ENCODE data around the gene AMN.

Gene AMN

GRCh38 chr14:102971836-102972606, 49.6 kb downstream of the AMN start:
- Histone ChIP-seq H3K4me1 (ENCODE audit: low read length) (no peaks in the 10 kb centered on the region), H3K9me2 (replicated peaks; ENCODE audit: insufficient read depth, low read length) (no peaks in the 10 kb centered on the region), H2AFZ (ENCODE audit: low read length) (no peak overlapping the region), H3K27me3 (replicated peaks; ENCODE audit: insufficient read depth, low read length) (no peaks in the 10 kb centered on the region), H3K9ac (ENCODE audit: low read length) (no peak overlapping the region), H3K9me3 (replicated peaks; ENCODE audit: insufficient read depth, low read length) (no peaks in the 10 kb centered on the region), H3K4me3 (ENCODE audit: low read length) (no peak overlapping the region), H3F3A (ENCODE audit: insufficient read depth, low read length) (no peaks in the 10 kb centered on the region), H3K27ac (ENCODE audit: low read length) (no peak overlapping the region), H3K36me3 (replicated peaks; ENCODE audit: insufficient read depth, low read length) (no peaks in the 10 kb centered on the region), H3K79me2 (ENCODE audit: low read length) (no peaks in the 10 kb centered on the region), H4K20me1 (ENCODE audit: insufficient read depth, low read length) (no peaks in the 10 kb centered on the region), H3K4me2 (ENCODE audit: low read depth, low read length) (no peak overlapping the region)
- DNase-seq: no peak
- TF ChIP-seq CTCF (IDR thresholded peaks at IDR 0.05; ENCODE audit: low read length) (no peak), EZH2phosphoT487 (IDR thresholded peaks at IDR 0.05; ENCODE audit: low read length) (no peak), EZH2 (optimal IDR thresholded peaks at IDR 0.05; ENCODE audit: low read depth, low read length) (no peak)

- Histone ChIP-seq H3K36me3 (replicated peaks; ENCODE audit: insufficient read depth, low read length) (no peaks in the 10 kb centered on the region), H3K9ac (ENCODE audit: low read length) (no peak overlapping the region), H3K4me2 (ENCODE audit: low read depth, low read length) (no peak overlapping the region), H3K9me3 (replicated peaks; ENCODE audit: insufficient read depth, low read length) (no peaks in the 10 kb centered on the region), H3F3A (ENCODE audit: insufficient read depth, low read length) (no peaks in the 10 kb centered on the region), H3K79me2 (ENCODE audit: low read length) (no peaks in the 10 kb centered on the region), H3K27me3 (replicated peaks; ENCODE audit: insufficient read depth, low read length) (no peaks in the 10 kb centered on the region), H4K20me1 (ENCODE audit: insufficient read depth, low read length) (no peaks in the 10 kb centered on the region), H3K4me1 (ENCODE audit: low read length) (no peaks in the 10 kb centered on the region), H3K9me2 (replicated peaks; ENCODE audit: insufficient read depth, low read length) (no peaks in the 10 kb centered on the region), H3K27ac (ENCODE audit: low read length) (no peak overlapping the region), H3K4me3 (ENCODE audit: low read length) (no peak overlapping the region), H2AFZ (ENCODE audit: low read length) (no peak overlapping the region)
- DNase-seq: no peak
- no peak for TF ChIP-seq CTCF (IDR thresholded peaks at IDR 0.05; ENCODE audit: low read length)
- TF ChIP-seq EZH2phosphoT487 (IDR thresholded peaks at IDR 0.05; ENCODE audit: low read length): no peak
- no peak for TF ChIP-seq EZH2 (optimal IDR thresholded peaks at IDR 0.05; ENCODE audit: low read depth, low read length)
These were observed 51.3 kb downstream of the AMN start for GRCh38 chr14:102973706-102974285.

GRCh38 chr14:102975662-102976061, 53.2 kb downstream of the AMN start:
- TF ChIP-seq EZH2phosphoT487 (IDR thresholded peaks at IDR 0.05; ENCODE audit: low read length) (no peak), CTCF (IDR thresholded peaks at IDR 0.05; ENCODE audit: low read length) (no peak), EZH2 (optimal IDR thresholded peaks at IDR 0.05; ENCODE audit: low read depth, low read length) (no peak)
- no peaks in the 10 kb centered on the region for H3K9me3 ChIP-seq (replicated peaks; ENCODE audit: insufficient read depth, low read length)
- no peak overlapping the region for H2AFZ ChIP-seq (ENCODE audit: low read length)
- no peaks in the 10 kb centered on the region for H3K4me1 ChIP-seq (ENCODE audit: low read length)
- H3K27ac ChIP-seq (ENCODE audit: low read length): no peak overlapping the region
- H3K9me2 ChIP-seq (replicated peaks; ENCODE audit: insufficient read depth, low read length): no peaks in the 10 kb centered on the region
- no peak overlapping the region for H3K9ac ChIP-seq (ENCODE audit: low read length)
- H3F3A ChIP-seq (ENCODE audit: insufficient read depth, low read length): no peaks in the 10 kb centered on the region
- no peaks in the 10 kb centered on the region for H3K36me3 ChIP-seq (replicated peaks; ENCODE audit: insufficient read depth, low read length)
- no peaks in the 10 kb centered on the region for H3K27me3 ChIP-seq (replicated peaks; ENCODE audit: insufficient read depth, low read length)
- no peaks in the 10 kb centered on the region for H3K79me2 ChIP-seq (ENCODE audit: low read length)
- no peak for DNase-seq
- no peak overlapping the region for H3K4me2 ChIP-seq (ENCODE audit: low read depth, low read length)
- no peaks in the 10 kb centered on the region for H4K20me1 ChIP-seq (ENCODE audit: insufficient read depth, low read length)
- H3K4me3 ChIP-seq (ENCODE audit: low read length): no peak overlapping the region

Measured in MM.1S (cell line).